LNCAP (cell line): ENCODE results near the gene HRH2.

Experiments used
- TF ChIP-seq, protein P1 (sequence below): fragments of 450-650 bp; IDR thresholded peaks from 2 replicates; pipeline ENCODE4 v1.5.1; 2017; ENCODE audit warnings: mild to moderate bottlenecking

HRH2 gene

GRCh38 chr5:175750511-175750931 lies 92.7 kb downstream of the HRH2 start:
- TF ChIP-seq, protein P1, sequence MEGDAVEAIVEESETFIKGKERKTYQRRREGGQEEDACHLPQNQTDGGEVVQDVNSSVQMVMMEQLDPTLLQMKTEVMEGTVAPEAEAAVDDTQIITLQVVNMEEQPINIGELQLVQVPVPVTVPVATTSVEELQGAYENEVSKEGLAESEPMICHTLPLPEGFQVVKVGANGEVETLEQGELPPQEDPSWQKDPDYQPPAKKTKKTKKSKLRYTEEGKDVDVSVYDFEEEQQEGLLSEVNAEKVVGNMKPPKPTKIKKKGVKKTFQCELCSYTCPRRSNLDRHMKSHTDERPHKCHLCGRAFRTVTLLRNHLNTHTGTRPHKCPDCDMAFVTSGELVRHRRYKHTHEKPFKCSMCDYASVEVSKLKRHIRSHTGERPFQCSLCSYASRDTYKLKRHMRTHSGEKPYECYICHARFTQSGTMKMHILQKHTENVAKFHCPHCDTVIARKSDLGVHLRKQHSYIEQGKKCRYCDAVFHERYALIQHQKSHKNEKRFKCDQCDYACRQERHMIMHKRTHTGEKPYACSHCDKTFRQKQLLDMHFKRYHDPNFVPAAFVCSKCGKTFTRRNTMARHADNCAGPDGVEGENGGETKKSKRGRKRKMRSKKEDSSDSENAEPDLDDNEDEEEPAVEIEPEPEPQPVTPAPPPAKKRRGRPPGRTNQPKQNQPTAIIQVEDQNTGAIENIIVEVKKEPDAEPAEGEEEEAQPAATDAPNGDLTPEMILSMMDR, result no peak

DNA sequence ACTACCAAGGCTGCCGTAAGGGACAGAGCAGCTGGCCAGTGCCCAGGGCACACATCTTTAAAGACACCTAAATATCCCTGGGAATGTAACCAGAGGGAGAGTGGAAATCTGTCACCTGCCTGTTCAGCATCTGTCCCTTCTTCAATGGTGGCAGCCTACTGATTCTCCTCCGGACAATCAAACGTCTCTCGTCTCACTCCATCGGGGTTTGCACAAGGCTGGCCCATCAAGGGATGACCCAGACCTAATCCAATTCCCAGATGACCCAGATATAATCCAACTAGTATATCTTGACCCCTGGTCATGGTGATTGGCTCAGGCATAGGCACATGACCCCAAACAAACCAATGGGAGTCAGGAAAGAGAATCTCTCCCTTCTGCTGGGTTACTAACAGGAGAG lies 93.5 kb downstream of the HRH2 start:
- TF ChIP-seq, protein P1, result no peak

GRCh38 chr5:175752826-175753535 lies 95.1 kb downstream of the HRH2 start:
- TF ChIP-seq, protein P1, result no peak

GRCh38 chr5:175753536-175754402 lies 95.9 kb downstream of the HRH2 start:
- TF ChIP-seq, protein P1, result no peak
